ENCODE measurements around the gene HIVEP3.

- TF ChIP-seq CTCF (IDR thresholded peaks at IDR 0.05) (no peak), POLR2A (IDR thresholded peaks at IDR 0.05) (no peak)
These were observed 241.1 kb downstream of the HIVEP3 start for GRCh38 chr1:41677620-41678019.
